Colonic mucosa (tissue), 4 donors: ENCODE results near the gene NCAPG2. TPM values are rescaled to one million over a fixed set of nuclear protein-coding genes. Genes with fewer than 3 reads are reported as not detected.

ENCODE experiments used
- DNase-seq: peaks from one replicate; pipeline ENCODE4 v3.0.0-alpha.2; 2020
- H3K27ac ChIP-seq: fragments of 200-600 bp; one replicate; pipeline ENCODE4 v1.8.0; 2021
- H3K27me3 ChIP-seq: fragments of 200-600 bp; one replicate; pipeline ENCODE4 v1.8.0; 2021
- H3K36me3 ChIP-seq: fragments of 200-600 bp; one replicate; pipeline ENCODE4 v1.8.0; 2021
- H3K4me1 ChIP-seq: fragments of 200-600 bp; one replicate; pipeline ENCODE4 v1.8.0; 2021; ENCODE audit warnings: mild to moderate bottlenecking
- H3K4me3 ChIP-seq: fragments of 200-600 bp; one replicate; pipeline ENCODE4 v1.8.0; 2021
- H3K9ac ChIP-seq, 2 donors: one replicate each; pipeline ENCODE4 v1.7.0; 2013; ENCODE audit warnings: control low read depth in 2 of 2, low read depth in 2 of 2, low read length in 2 of 2
- H3K9me3 ChIP-seq: fragments of 200-600 bp; one replicate; pipeline ENCODE4 v1.8.0; 2021
- CTCF ChIP-seq: fragments of 200-600 bp; IDR thresholded peaks from one replicate; pipeline ENCODE4 v1.8.0; 2022; ENCODE audit warnings: antibody characterized with exemption, mild to moderate bottlenecking
- intact Hi-C: fragments of 100-400 bp; cut with DNase I; formaldehyde crosslinking; loops from one replicate; pipeline ENCODE4 v1.14.1; 2022
- total RNA-seq, 2 donors: library from RNA; stranded (reverse); fragmentation: NEBNext Ultra II Directional in 1 of 2; extraction: Animal tissue kit (Norgen Biotek cat#: 25700) in 1 of 2; gene quantifications; one replicate each; pipeline ENCODE4 v1.2.1, GENCODE V29; 2021
- donor health status: healthy.
- donor health status: DM: no; HTN: no; CAD: no.
- donor health status: DM: no; HTN: no; CAD: no.

The NCAPG2 gene
- total RNA-seq: 10 to 100 TPM; 15.0 to 48.4 TPM

GRCh38 chr7:158704524-158705233 is at the start of gene NCAPG2:
NCAPG2 (minus strand) TSS chr7:158704804; CDS start chr7:158701899, 2,905 bp downstream.
- H3K27ac ChIP-seq: peak within 1 kb of the TSS; percentile 89
- intact Hi-C loops: loop anchor here (5.0 to 10.0 kb wide), 2 partner anchors 70 to 123 kb away; partner anchors contain the start of gene ESYT2
- peak; percentile 100 for DNase-seq
- H3K36me3 ChIP-seq: no peaks in the 10 kb centered on the region
- no peak for TF ChIP-seq CTCF
- H3K27me3 ChIP-seq: no peaks in the 10 kb centered on the region
- peak within 1 kb of the TSS; percentile 95 for H3K4me3 ChIP-seq
- no peaks in the 10 kb centered on the region for H3K9me3 ChIP-seq
- H3K4me1 ChIP-seq: no peaks in the 10 kb centered on the region
- H3K9ac ChIP-seq: peak within 1 kb of the TSS; percentile 92 to 93

- no peak overlapping the region for H3K4me3 ChIP-seq
- intact Hi-C loops: no loop called here
- H3K9ac ChIP-seq: no peak overlapping the region
- no peaks in the 10 kb centered on the region for H3K27me3 ChIP-seq
- no peak overlapping the region for H3K27ac ChIP-seq
- no peaks in the 10 kb centered on the region for H3K9me3 ChIP-seq
- no peaks in the 10 kb centered on the region for H3K36me3 ChIP-seq
- no peak for TF ChIP-seq CTCF
- no peak for DNase-seq
- no peaks in the 10 kb centered on the region for H3K4me1 ChIP-seq
Observed at GRCh38 chr7:158753900-158754299, 49.3 kb upstream of the NCAPG2 start.

- no peak for TF ChIP-seq CTCF
- no peak for DNase-seq
- Histone ChIP-seq H3K9ac (no peak overlapping the region), H3K9me3 (no peaks in the 10 kb centered on the region), H3K36me3 (no peaks in the 10 kb centered on the region), H3K27me3 (no peaks in the 10 kb centered on the region), H3K4me3 (no peak overlapping the region), H3K4me1 (no peaks in the 10 kb centered on the region), H3K27ac (no peak overlapping the region)
- intact Hi-C loops: no loop called here
Observed at GRCh38 chr7:158751751-158752150, 47.1 kb upstream of the NCAPG2 start.

- Histone ChIP-seq H3K27me3 (no peaks in the 10 kb centered on the region), H3K36me3 (no peaks in the 10 kb centered on the region)
Observed at GRCh38 chr7:158751199-158751598, 46.6 kb upstream of the NCAPG2 start.

GRCh38 chr7:158750702-158751101 is 46.1 kb upstream of the NCAPG2 start:
- no peak for TF ChIP-seq CTCF
- H3K9ac ChIP-seq: no peak overlapping the region
- intact Hi-C loops: no loop called here
- no peak for DNase-seq
- no peaks in the 10 kb centered on the region for H3K27me3 ChIP-seq
- H3K4me3 ChIP-seq: no peak overlapping the region
- no peak overlapping the region for H3K27ac ChIP-seq
- H3K36me3 ChIP-seq: no peaks in the 10 kb centered on the region
- H3K9me3 ChIP-seq: no peaks in the 10 kb centered on the region
- no peaks in the 10 kb centered on the region for H3K4me1 ChIP-seq

More at GRCh38 chr7:158751199-158751598, 46.6 kb upstream of the NCAPG2 start:
- no peak for DNase-seq
- Histone ChIP-seq H3K4me1 (no peaks in the 10 kb centered on the region), H3K9ac (no peak overlapping the region), H3K27ac (no peak overlapping the region), H3K4me3 (no peak overlapping the region), H3K9me3 (no peaks in the 10 kb centered on the region)
- intact Hi-C loops: no loop called here
- TF ChIP-seq CTCF: no peak
